ENCODE data around the gene WASF1. TPM values are rescaled to one million over a fixed set of nuclear protein-coding genes. Genes with fewer than 3 reads are reported as not detected.

Gene WASF1
- total RNA-seq, 1 donor from 2014 or later: 81.1 TPM

- peaks cover 21% of the 10 kb centered on the region for H4K20me1 ChIP-seq (ENCODE audit: low read depth)
- peaks cover 5% of the 10 kb centered on the region for H3K4me1 ChIP-seq
- no peaks in the 10 kb centered on the region for H3K27me3 Mint-ChIP-seq (ENCODE audit: insufficient read depth, low read depth)
- H2AFZ ChIP-seq (replicated peaks): no peak overlapping the region
- H3K4me2 ChIP-seq: no peak overlapping the region
- H3K9me3 ChIP-seq (ENCODE audit: low read depth): no peaks in the 10 kb centered on the region
- no peaks in the 10 kb centered on the region for H3K4me1 Mint-ChIP-seq
- no peak for TF ChIP-seq CTCF (IDR thresholded peaks at IDR 0.05)
- no peak for TF ChIP-seq EZH2 (IDR thresholded peaks at IDR 0.05)
- no peak for TF ChIP-seq EZH2phosphoT487 (IDR thresholded peaks at IDR 0.05)
- no peak overlapping the region for H3K27ac ChIP-seq
- no peak for DNase-seq (ENCODE audit: low spot score)
- H3K9ac ChIP-seq: no peak overlapping the region
- peaks cover 68% of the 10 kb centered on the region for H3K79me2 ChIP-seq (ENCODE audit: low read depth)
- H3K4me3 Mint-ChIP-seq: no peak overlapping the region
- no peaks in the 10 kb centered on the region for H3K9me3 Mint-ChIP-seq
- no peak overlapping the region for H3K4me3 ChIP-seq
- H3K27ac Mint-ChIP-seq: no peak overlapping the region
- no peaks in the 10 kb centered on the region for H3F3A ChIP-seq (ENCODE audit: low read depth)
- H3K36me3 Mint-ChIP-seq: peaks cover 9% of the 10 kb centered on the region
- no peaks in the 10 kb centered on the region for H3K27me3 ChIP-seq
- peaks cover 4% of the 10 kb centered on the region for H3K36me3 ChIP-seq
Measured at GRCh38 chr6:110191477-110191876, 12.0 kb upstream of the WASF1 start.

GRCh38 chr6:110190726-110191125 is 11.3 kb upstream of the WASF1 start:
- DNase-seq (ENCODE audit: low spot score): no peak
- Mint-ChIP-seq H3K27me3 (ENCODE audit: insufficient read depth, low read depth) (no peaks in the 10 kb centered on the region), H3K4me3 (no peak overlapping the region), H3K36me3 (peaks cover 9% of the 10 kb centered on the region), H3K9me3 (no peaks in the 10 kb centered on the region), H3K4me1 (no peaks in the 10 kb centered on the region), H3K27ac (no peak overlapping the region)
- Histone ChIP-seq H3K9me3 (ENCODE audit: low read depth) (no peaks in the 10 kb centered on the region), H3F3A (ENCODE audit: low read depth) (no peaks in the 10 kb centered on the region), H3K27ac (no peak overlapping the region), H3K4me2 (no peak overlapping the region), H4K20me1 (ENCODE audit: low read depth) (peaks cover 21% of the 10 kb centered on the region), H3K4me1 (peaks cover 5% of the 10 kb centered on the region), H2AFZ (replicated peaks) (no peak overlapping the region), H3K79me2 (ENCODE audit: low read depth) (peaks cover 76% of the 10 kb centered on the region), H3K4me3 (no peak overlapping the region), H3K27me3 (no peaks in the 10 kb centered on the region), H3K36me3 (peaks cover 4% of the 10 kb centered on the region), H3K9ac (no peak overlapping the region)
- TF ChIP-seq EZH2phosphoT487 (IDR thresholded peaks at IDR 0.05) (no peak), CTCF (IDR thresholded peaks at IDR 0.05) (no peak), EZH2 (IDR thresholded peaks at IDR 0.05) (no peak)

- H3K36me3 Mint-ChIP-seq: peaks cover 3% of the 10 kb centered on the region
- no peak overlapping the region for H3K4me3 ChIP-seq
- no peak for TF ChIP-seq EZH2phosphoT487 (IDR thresholded peaks at IDR 0.05)
- TF ChIP-seq CTCF (IDR thresholded peaks at IDR 0.05): no peak
- TF ChIP-seq EZH2 (IDR thresholded peaks at IDR 0.05): no peak
- H3K4me3 Mint-ChIP-seq: no peak overlapping the region
- no peak overlapping the region for H3K9ac ChIP-seq
- peaks cover 86% of the 10 kb centered on the region for H3K79me2 ChIP-seq (ENCODE audit: low read depth)
- no peak overlapping the region for H2AFZ ChIP-seq (replicated peaks)
- no peak for DNase-seq (ENCODE audit: low spot score)
- H3K27me3 Mint-ChIP-seq (ENCODE audit: insufficient read depth, low read depth): no peaks in the 10 kb centered on the region
- no peak overlapping the region for H3K27ac ChIP-seq
- H3F3A ChIP-seq (ENCODE audit: low read depth): no peaks in the 10 kb centered on the region
- H3K36me3 ChIP-seq: peaks cover 3% of the 10 kb centered on the region
- H4K20me1 ChIP-seq (ENCODE audit: low read depth): peaks cover 21% of the 10 kb centered on the region
- peaks cover 5% of the 10 kb centered on the region for H3K4me1 ChIP-seq
- no peaks in the 10 kb centered on the region for H3K27me3 ChIP-seq
- no peaks in the 10 kb centered on the region for H3K9me3 Mint-ChIP-seq
- no peak overlapping the region for H3K27ac Mint-ChIP-seq
- no peaks in the 10 kb centered on the region for H3K9me3 ChIP-seq (ENCODE audit: low read depth)
- H3K4me2 ChIP-seq: no peak overlapping the region
- H3K4me1 Mint-ChIP-seq: no peaks in the 10 kb centered on the region
Measured at GRCh38 chr6:110188791-110189190, 9.3 kb upstream of the WASF1 start.

Data from neural progenitor cell (in vitro differentiated cells).